Measurements from ENCODE around the gene HHATL. TPM values are rescaled to one million over a fixed set of nuclear protein-coding genes. Genes with fewer than 3 reads are reported as not detected.

Gene HHATL
- polyA plus RNA-seq = 1 to 10 TPM in 2 of 3 donors, under 1 TPM in 1; 0.15 to 2.0 (median 1.6) TPM

- no peak within 1 kb of the TSS for H3K27ac ChIP-seq (ENCODE audit: low read depth, low read length)
- WGBS, 3 donors = 61 to 67% (median 65%) methylated on average over 20 to 21 of the region's 21 CpGs
These were observed at the start of gene HHATL for GRCh38 chr3:42702066-42702951. TSS of gene HHATL (minus strand) at chr3:42702798. CDS start at chr3:42700826, 1,972 bp downstream.

GRCh38 chr3:42751609-42752008 lies 49.0 kb upstream of the HHATL start:
- H3K27ac ChIP-seq (ENCODE audit: low read depth, low read length) = no peak overlapping the region
- 63 to 76% (median 65%) methylated on average over 9 of the region's 9 CpGs for WGBS, 3 donors

- no peak overlapping the region for H3K27ac ChIP-seq (ENCODE audit: low read depth, low read length)
- WGBS, 3 donors = 92 to 96% (median 96%) methylated on average over 7 of the region's 7 CpGs
These were observed 48.2 kb upstream of the HHATL start for GRCh38 chr3:42750834-42751233.

- no peak overlapping the region for H3K27ac ChIP-seq (ENCODE audit: low read depth, low read length)
- 64 to 70% (median 66%) methylated on average over 10 of the region's 10 CpGs for WGBS, 3 donors
These were observed 47.2 kb upstream of the HHATL start for GRCh38 chr3:42749753-42750231.

GRCh38 chr3:42749025-42749752 lies 46.6 kb upstream of the HHATL start:
- no peak overlapping the region for H3K27ac ChIP-seq (ENCODE audit: low read depth, low read length)
- 79 to 92% (median 80%) methylated on average over 10 of the region's 10 CpGs for WGBS, 3 donors

- H3K27ac ChIP-seq (ENCODE audit: low read depth, low read length) = no peak overlapping the region
- WGBS, 3 donors = 43 to 83% (median 60%) methylated on average over 6 of the region's 6 CpGs
These were observed 45.0 kb upstream of the HHATL start for GRCh38 chr3:42747581-42747980.

GRCh38 chr3:42746455-42747450 lies 44.2 kb upstream of the HHATL start:
- H3K27ac ChIP-seq (ENCODE audit: low read depth, low read length) = no peak overlapping the region
- 61 to 89% (median 84%) methylated on average over 11 of the region's 11 CpGs for WGBS, 3 donors

GRCh38 chr3:42745776-42746454 lies 43.3 kb upstream of the HHATL start:
- H3K27ac ChIP-seq (ENCODE audit: low read depth, low read length) = no peak overlapping the region
- WGBS, 3 donors = 71 to 85% (median 76%) methylated on average over 8 of the region's 8 CpGs

GRCh38 chr3:42745291-42745745 lies 42.7 kb upstream of the HHATL start:
- H3K27ac ChIP-seq (ENCODE audit: low read depth, low read length) = no peak overlapping the region
- 82 to 91% (median 86%) methylated on average over 3 of the region's 3 CpGs for WGBS, 3 donors

- no peak overlapping the region for H3K27ac ChIP-seq (ENCODE audit: low read depth, low read length)
- 90 to 95% (median 92%) methylated on average over 7 of the region's 7 CpGs for WGBS, 3 donors
These were observed 40.8 kb upstream of the HHATL start for GRCh38 chr3:42743204-42743995.

GRCh38 chr3:42742688-42743087 lies 40.1 kb upstream of the HHATL start:
- WGBS, 3 donors = 88 to 96% (median 94%) methylated on average over 9 of the region's 9 CpGs

GRCh38 chr3:42742259-42742658 lies 39.7 kb upstream of the HHATL start:
- H3K27ac ChIP-seq (ENCODE audit: low read depth, low read length) = no peak overlapping the region
- WGBS, 3 donors = 81 to 88% (median 87%) methylated on average over 4 of the region's 4 CpGs

More at GRCh38 chr3:42742688-42743087, 40.1 kb upstream of the HHATL start:
- H3K27ac ChIP-seq (ENCODE audit: low read depth, low read length) = no peak overlapping the region

- WGBS, 3 donors = 83 to 96% (median 91%) methylated on average over 3 of the region's 3 CpGs
- no peak overlapping the region for H3K27ac ChIP-seq (ENCODE audit: low read depth, low read length)
These were observed 39.2 kb upstream of the HHATL start for GRCh38 chr3:42741796-42742195.

GRCh38 chr3:42739401-42740158 lies 37.0 kb upstream of the HHATL start:
- WGBS, 3 donors = 87 to 88% (median 87%) methylated on average over 12 of the region's 12 CpGs
- H3K27ac ChIP-seq (ENCODE audit: low read depth, low read length) = no peak overlapping the region

- H3K27ac ChIP-seq (ENCODE audit: low read depth, low read length) = no peak overlapping the region
- 87 to 91% (median 90%) methylated on average over 6 of the region's 6 CpGs for WGBS, 3 donors
These were observed 33.9 kb upstream of the HHATL start for GRCh38 chr3:42736531-42736930.

- no peak overlapping the region for H3K27ac ChIP-seq (ENCODE audit: low read depth, low read length)
- 36 to 50% (median 48%) methylated on average over 1 of the region's 1 CpG for WGBS, 3 donors
These were observed 33.5 kb upstream of the HHATL start for GRCh38 chr3:42736081-42736480.
